Spleen (tissue), 13 donors: ENCODE measurements around the gene KCNA1. TPM values are rescaled to one million over a fixed set of nuclear protein-coding genes. Genes with fewer than 3 reads are reported as not detected.

Experiments
- DNase-seq: peaks from one replicate; pipeline ENCODE4 v3.0.0-alpha.2; 2020
- H3K27ac ChIP-seq, 8 donors: fragments of 200-600 bp; sonication (generic) in 7 of 8; 1 replicate in 4 of 8; 2 replicates in 4 of 8; pipeline versions ENCODE4 v1.5.0 to v1.8.0; 2016 to 2021; ENCODE audit warnings: inconsistent platforms in 4 of 8, mild to moderate bottlenecking in 4 of 8, moderate library complexity in 1 of 8
- H3K27me3 ChIP-seq, 7 donors: fragments of 200-600 bp; sonication (generic) in 6 of 7; replicated peaks in 1 of 7; 1 replicate in 4 of 7; 2 replicates in 3 of 7; pipeline versions ENCODE4 v1.5.0 to v1.8.0; 2016 to 2021; ENCODE audit warnings: inconsistent platforms in 3 of 7, mild to moderate bottlenecking in 1 of 7
- H3K36me3 ChIP-seq, 6 donors: fragments of 200-600 bp; sonication (generic) in 5 of 6; 1 replicate in 4 of 6; 2 replicates in 2 of 6; pipeline versions ENCODE4 v1.5.0 to v1.8.0; 2016 to 2021; ENCODE audit warnings: inconsistent platforms in 2 of 6
- H3K4me1 ChIP-seq, 6 donors: fragments of 200-600 bp; sonication (generic) in 5 of 6; 1 replicate in 3 of 6; 2 replicates in 3 of 6; pipeline versions ENCODE4 v1.5.0 to v1.8.0; 2016 to 2021; ENCODE audit warnings: inconsistent platforms in 3 of 6
- H3K4me3 ChIP-seq, 8 donors: fragments of 200-600 bp; sonication (generic) in 7 of 8; 1 replicate in 4 of 8; 2 replicates in 4 of 8; pipeline versions ENCODE4 v1.5.0 to v1.8.0; 2016 to 2021; ENCODE audit warnings: inconsistent platforms in 4 of 8, mild to moderate bottlenecking in 4 of 8, moderate library complexity in 2 of 8
- H3K9me3 ChIP-seq, 8 donors: fragments of 200-600 bp; sonication (generic) in 7 of 8; 1 replicate in 4 of 8; 2 replicates in 4 of 8; pipeline versions ENCODE4 v1.5.0 to v1.8.0; 2016 to 2021; ENCODE audit warnings: inconsistent platforms in 4 of 8
- CTCF ChIP-seq, 11 experiments: fragments of 200-600 bp in 7 of 11; fragments of 450-650 bp in 4 of 11; sonication (generic) in 4 of 11; IDR thresholded peaks in 8 of 11; conservative IDR thresholded peaks in 3 of 11; 1 replicate in 7 of 11; 2 replicates in 4 of 11; pipeline versions ENCODE4 v1.4.0 to v1.8.0; 2016 to 2021; ENCODE audit warnings: antibody characterized with exemption in 11 of 11, inconsistent platforms in 4 of 11, mild to moderate bottlenecking in 1 of 11
- POLR2A ChIP-seq, 3 donors: fragments of 450-650 bp; IDR thresholded peaks; one replicate each; pipeline ENCODE4 v1.5.1; 2017; ENCODE audit warnings: antibody characterized with exemption in 3 of 3, mild to moderate bottlenecking in 1 of 3
- POLR2AphosphoS5 ChIP-seq, 3 donors: sonication (generic); formaldehyde crosslinking; IDR thresholded peaks; one replicate each; pipeline ENCODE4 v1.5.1; 2017; ENCODE audit warnings: antibody characterized with exemption in 3 of 3
- WGBS, 5 donors: extraction: QIAGEN DNeasy Blood & Tissue Kit in 3 of 5; methylation state at CpG; one replicate each; pipeline versions ENCODE4 v1.1.5 to v1.1.7; 2013 to 2018; 5-methylcytosine and 5-hydroxymethylcytosine counted together
- intact Hi-C: fragments of 100-400 bp; cut with DNase I; formaldehyde crosslinking; loops from one replicate; pipeline ENCODE4 v1.15.0; 2023; ENCODE audit warnings: low total_unique reads
- long read RNA-seq, 2 donors: transcript quantifications; one replicate each; lab custom pipeline, GENCODE V29; 2026
- polyA plus RNA-seq, 3 donors: library from polyadenylated mRNA; stranded (reverse); fragments of 200-250 nt; gene quantifications; one replicate each; pipeline ENCODE4 v1.2.1, GENCODE V29; 2013
- total RNA-seq, 7 donors: library from RNA; depleted of rRNA in 3 of 7; stranded (reverse); fragments of >200 nt in 3 of 7; fragmentation: NEBNext Ultra II Directional in 4 of 7; extraction: Animal tissue kit (Norgen Biotek cat#: 25700) in 4 of 7; gene quantifications; one replicate each; pipeline versions ENCODE4 v1.1.0 to v1.2.1, GENCODE V29; 2016 to 2021
- donor health status: healthy with polysubstance abuse.
- donor health status: DM: no; HTN: no; CAD: no; lungs with moderate emphysema.
- donor health status: DM: no; HTN: no; CAD: no.
- donor health status: Bipolar disorder and iron deficiency.
- donor health status: healthy.
- donor health status: DM: no; HTN: no; CAD: no.
- donor health status: DM: yes; HTN: yes; CAD: no.

Gene KCNA1
- total RNA-seq (under 1 TPM in 3 of 7 donors, not detected in 4; 0.23 to 0.32 (median 0.23) TPM), polyA plus RNA-seq (under 1 TPM; 0.13 to 0.20 (median 0.15) TPM)
- long read RNA-seq, donor 1, result 0 reads
- long read RNA-seq, donor 2, result 0 reads

- Histone ChIP-seq H3K9me3 (no peaks in the 10 kb centered on the region), H3K36me3 (no peaks in the 10 kb centered on the region), H3K27me3 (peaks cover 6 to 87% (median 66%) of the 10 kb centered on the region in 7 donors), H3K4me1 (peaks cover 10 to 30% (median 27%) of the 10 kb centered on the region in 6 donors), H3K27ac (no peak within 1 kb of the TSS), H3K4me3 (peak within 1 kb of the TSS; percentile 28 to 69 (median 43))
- DNase-seq, result no peak
- TF ChIP-seq CTCF (IDR thresholded peaks at IDR 0.05 in 8 of 11, conservative IDR thresholded peaks at IDR 0.05 in 3 of 11) (no peak), POLR2AphosphoS5 (IDR thresholded peaks at IDR 0.05) (no peak), POLR2A (IDR thresholded peaks at IDR 0.05) (no peak)
- intact Hi-C loops, result no loop called here
- WGBS, 5 donors, result 1 to 6% (median 2%) methylated on average over 29 to 67 of the region's 67 CpGs
These were observed at the start of gene KCNA1 for GRCh38 chr12:4909734-4910501. Gene KCNA1, plus strand, starts transcription at chr12:4909905. Its CDS starts 1,474 bp downstream, at chr12:4911379.

GRCh38 chr12:4860741-4861140, 49.0 kb upstream of the KCNA1 start:
- peaks cover 0 to 78% (median 15%) of the 10 kb centered on the region in 7 donors for H3K27me3 ChIP-seq
- H3K27ac ChIP-seq, result no peak overlapping the region
- no peak overlapping the region for H3K4me3 ChIP-seq
- WGBS, 5 donors, result 79 to 88% (median 82%) methylated on average over 6 of the region's 6 CpGs
- no peaks in the 10 kb centered on the region for H3K36me3 ChIP-seq
- no peaks in the 10 kb centered on the region for H3K9me3 ChIP-seq
- peaks cover 8 to 15% (median 11%) of the 10 kb centered on the region in 6 donors for H3K4me1 ChIP-seq
- TF ChIP-seq POLR2AphosphoS5 (IDR thresholded peaks at IDR 0.05) (no peak), POLR2A (IDR thresholded peaks at IDR 0.05) (no peak), CTCF (IDR thresholded peaks at IDR 0.05 in 8 of 11, conservative IDR thresholded peaks at IDR 0.05 in 3 of 11) (no peak)
- no peak for DNase-seq
- intact Hi-C loops, result no loop called here

GRCh38 chr12:4862809-4863208, 46.9 kb upstream of the KCNA1 start:
- Histone ChIP-seq H3K4me3 (no peak overlapping the region), H3K36me3 (no peaks in the 10 kb centered on the region), H3K4me1 (peaks cover 4 to 8% (median 7%) of the 10 kb centered on the region in 6 donors), H3K27me3 (peaks cover 0 to 78% (median 14%) of the 10 kb centered on the region in 7 donors), H3K27ac (no peak overlapping the region), H3K9me3 (no peaks in the 10 kb centered on the region)
- no peak for DNase-seq
- TF ChIP-seq CTCF (IDR thresholded peaks at IDR 0.05 in 8 of 11, conservative IDR thresholded peaks at IDR 0.05 in 3 of 11) (no peak), POLR2A (IDR thresholded peaks at IDR 0.05) (no peak), POLR2AphosphoS5 (IDR thresholded peaks at IDR 0.05) (no peak)
- intact Hi-C loops, result no loop called here
- WGBS, 5 donors, result 79 to 96% (median 82%) methylated on average over 2 of the region's 2 CpGs

- H3K4me3 ChIP-seq, result no peak overlapping the region
- H3K27me3 ChIP-seq, result peaks cover 0 to 67% (median 6%) of the 10 kb centered on the region in 7 donors
- no peak for DNase-seq
These were observed 45.1 kb upstream of the KCNA1 start for GRCh38 chr12:4864575-4864974.

More at GRCh38 chr12:4864575-4864974, 45.1 kb upstream of the KCNA1 start:
- H3K36me3 ChIP-seq, result no peaks in the 10 kb centered on the region
- H3K27ac ChIP-seq, result no peak overlapping the region
- no peaks in the 10 kb centered on the region for H3K4me1 ChIP-seq
- H3K9me3 ChIP-seq, result no peaks in the 10 kb centered on the region
- no peak for TF ChIP-seq POLR2AphosphoS5 (IDR thresholded peaks at IDR 0.05)
- TF ChIP-seq CTCF (IDR thresholded peaks at IDR 0.05 in 8 of 11, conservative IDR thresholded peaks at IDR 0.05 in 3 of 11), result no peak
- no peak for TF ChIP-seq POLR2A (IDR thresholded peaks at IDR 0.05)
- intact Hi-C loops, result no loop called here
- WGBS, 5 donors, result 83 to 91% (median 90%) methylated on average over 9 of the region's 9 CpGs
